A673 (cell line): ENCODE results near the gene ENTPD6.

ENCODE experiments used
- CTCF ChIP-seq: fragments of 300-800, 200-600 bp; sonication (generic); conservative IDR thresholded peaks from 2 replicates; pipeline ENCODE4 v1.5.1; 2017; ENCODE audit warnings: low read depth, mild to moderate bottlenecking, antibody characterized with exemption, low read length, moderate library complexity, mixed read lengths
- EZH2 ChIP-seq: fragments of 200-600 bp; sonication (generic); IDR thresholded peaks from 2 replicates; pipeline ENCODE4 v1.6.1; 2017; ENCODE audit warnings: borderline replicate concordance, low read depth, mild to moderate bottlenecking, mixed read lengths, antibody characterized with exemption, low read length; ENCODE audit not compliant: poor library complexity, severe bottlenecking

GRCh38 chr20:25269833-25270170, 74.3 kb downstream of the ENTPD6 start:
- TF ChIP-seq CTCF (no peak), EZH2 (no peak)
